Epithelial cell of esophagus (primary cell): ENCODE results near the gene SHF.
A peak's percentile ranks its signal among the peaks of the same experiment; 100 is the strongest.

Experiments
- DNase-seq: peaks from one replicate; pipeline ENCODE4 v3.0.0; 2010; ENCODE audit warnings: low read depth
- H3K4me3 ChIP-seq: 2 replicates; pipeline ENCODE4 v1.5.1; 2011; ENCODE audit warnings: mild to moderate bottlenecking, low read length, control low read depth
- CTCF ChIP-seq: IDR thresholded peaks from 2 replicates; pipeline ENCODE4 v1.5.1; 2011; ENCODE audit warnings: low read depth, mild to moderate bottlenecking, low read length, control low read depth, inconsistent platforms; ENCODE audit not compliant: insufficient read depth; ENCODE audit errors: missing control alignments

SHF gene

GRCh38 chr15:45118996-45119395 is 68.8 kb downstream of the SHF start:
- no peak for TF ChIP-seq CTCF
- no peak for DNase-seq
- no peak overlapping the region for H3K4me3 ChIP-seq

GRCh38 chr15:45118131-45118588 is 69.6 kb downstream of the SHF start:
- peak; percentile 91 for DNase-seq
- no peak overlapping the region for H3K4me3 ChIP-seq
- peak; percentile 100 for TF ChIP-seq CTCF

GRCh38 chr15:45117308-45118130 is 70.2 kb downstream of the SHF start:
- DNase-seq = no peak
- no peak overlapping the region for H3K4me3 ChIP-seq
- TF ChIP-seq CTCF = no peak
